Fibroblast of skin of back (primary cell): ENCODE measurements around the gene TSC2.

ENCODE experiments used
- DNase-seq: peaks from one replicate; pipeline ENCODE4 v3.0.0-alpha.2; 2013

The TSC2 gene

GRCh38 chr16:2071454-2072202 lies 23.8 kb downstream of the TSC2 start:
- no peak for DNase-seq

GRCh38 chr16:2072926-2073325 lies 25.1 kb downstream of the TSC2 start:
- no peak for DNase-seq

GRCh38 chr16:2074071-2074470 lies 26.3 kb downstream of the TSC2 start:
- DNase-seq: no peak

GRCh38 chr16:2075631-2076030 lies 27.8 kb downstream of the TSC2 start:
- no peak for DNase-seq

- no peak for DNase-seq
Observed at GRCh38 chr16:2076072-2076865, 28.5 kb downstream of the TSC2 start.

- DNase-seq: no peak
Observed at GRCh38 chr16:2077016-2077415, 29.2 kb downstream of the TSC2 start.

GRCh38 chr16:2077696-2078095 lies 29.9 kb downstream of the TSC2 start:
- DNase-seq: no peak

- no peak for DNase-seq
Observed at GRCh38 chr16:2078096-2078495, 30.3 kb downstream of the TSC2 start.

GRCh38 chr16:2078691-2079090 lies 30.9 kb downstream of the TSC2 start:
- DNase-seq: no peak

GRCh38 chr16:2079311-2079800 lies 31.6 kb downstream of the TSC2 start:
- no peak for DNase-seq

GRCh38 chr16:2079991-2080390 lies 32.2 kb downstream of the TSC2 start:
- DNase-seq: no peak

GRCh38 chr16:2081201-2082084 lies 33.7 kb downstream of the TSC2 start:
- no peak for DNase-seq

- no peak for DNase-seq
Observed at GRCh38 chr16:2082171-2082982, 34.6 kb downstream of the TSC2 start.

- DNase-seq: no peak
Observed at GRCh38 chr16:2082983-2083364, 35.2 kb downstream of the TSC2 start.

GRCh38 chr16:2083409-2083808 lies 35.6 kb downstream of the TSC2 start:
- DNase-seq: no peak

GRCh38 chr16:2083876-2084780 lies 36.3 kb downstream of the TSC2 start:
- no peak for DNase-seq

- DNase-seq: no peak
Observed at GRCh38 chr16:2084895-2085625, 37.3 kb downstream of the TSC2 start.

GRCh38 chr16:2085669-2086068 lies 37.9 kb downstream of the TSC2 start:
- peak; percentile 34 for DNase-seq

GRCh38 chr16:2086106-2086742 lies 38.4 kb downstream of the TSC2 start:
- no peak for DNase-seq
